ENCODE data around the gene IRF5.
"Not testable (repeated sequence)": the region's sequence is repeated elsewhere in the genome, so short reads cannot be mapped to it uniquely, and the experiment has no call there.

IRF5 gene

DNA sequence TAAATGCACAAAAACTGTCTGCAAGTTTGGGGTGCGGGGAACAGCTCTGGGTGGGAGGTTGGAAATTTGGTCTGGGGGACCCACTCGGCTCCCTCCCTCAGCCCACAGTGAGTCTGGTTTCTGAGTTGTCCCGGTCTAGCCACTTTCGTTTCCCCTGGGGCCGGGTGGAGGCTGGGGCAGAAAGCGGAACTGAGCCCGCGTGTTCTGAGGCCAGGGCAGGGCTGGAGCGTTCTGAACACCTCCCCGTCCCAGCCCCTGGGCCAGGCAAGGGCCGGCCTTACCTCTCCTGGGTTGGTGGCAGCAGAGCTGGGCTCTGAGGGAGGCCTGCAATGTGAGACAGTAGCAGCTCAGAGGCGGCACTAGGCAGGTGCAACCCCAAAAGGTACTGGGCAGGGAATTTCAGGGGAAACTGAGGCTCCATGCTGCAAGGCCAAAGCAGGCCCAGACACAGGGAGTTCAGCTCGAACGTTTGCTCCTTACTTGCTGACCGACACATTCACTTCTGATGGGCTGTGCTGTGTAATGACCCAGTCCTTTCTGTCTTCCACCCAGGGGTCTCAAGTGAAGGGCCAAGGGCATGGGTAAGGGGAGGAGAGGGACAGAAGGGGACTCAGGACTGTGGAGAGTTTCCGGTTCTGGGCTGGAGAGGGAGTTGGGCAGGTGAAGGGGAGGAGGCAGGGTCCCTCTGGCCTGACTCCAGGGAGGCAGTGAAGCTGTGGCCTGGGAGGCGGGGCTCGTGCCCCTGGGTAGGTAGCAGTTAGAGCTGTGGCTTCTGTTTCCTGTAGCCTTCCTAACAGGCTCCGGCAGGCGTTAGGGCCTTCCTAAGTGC, 3.0 kb downstream of the IRF5 start:
- Histone ChIP-seq H3K4me3 (ENCODE audit: low read length) (peak overlapping the region; percentile 36), H3K27ac (ENCODE audit: low read depth, low read length) (no peak overlapping the region), H3K9ac (ENCODE audit: low read length) (no peak overlapping the region), H3K36me3 (ENCODE audit: control insufficient read depth, insufficient read depth, low read length) (no peaks in the 10 kb centered on the region), H3K27me3 (ENCODE audit: control insufficient read depth, insufficient read depth, low read length) (peaks cover 2% of the 10 kb centered on the region), H3K4me1 (ENCODE audit: control insufficient read depth, insufficient read depth, low read length) (no peaks in the 10 kb centered on the region)

DNA sequence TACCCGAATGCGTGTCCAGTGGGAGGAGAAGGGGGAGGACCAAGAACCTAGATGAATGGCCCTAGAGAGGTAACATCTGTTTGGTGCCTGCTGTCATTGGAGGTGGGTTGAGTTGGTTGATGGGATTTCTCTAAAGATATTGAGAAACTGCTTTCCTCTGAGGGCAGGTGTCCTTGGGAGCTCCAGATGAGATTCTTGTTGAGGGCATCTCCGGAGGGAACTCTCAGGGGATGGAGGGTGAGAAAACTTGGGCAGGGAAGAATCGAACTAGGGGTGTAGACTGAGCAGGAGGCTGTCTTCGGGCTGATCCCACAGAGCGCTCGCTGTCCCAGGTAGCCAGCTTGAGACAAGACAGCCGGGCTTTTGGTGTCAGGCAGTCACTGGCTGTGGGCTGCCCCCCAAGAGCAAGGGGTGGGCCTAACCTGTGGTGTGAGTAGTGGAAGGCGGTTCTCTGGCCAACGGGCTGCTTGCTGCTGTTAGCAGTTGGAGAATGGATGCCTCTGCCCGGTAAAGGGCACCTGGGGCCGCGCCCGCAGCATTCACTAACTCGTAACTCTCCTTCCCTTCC, 3.7 kb downstream of the IRF5 start:
- Histone ChIP-seq H3K27ac (ENCODE audit: low read depth, low read length) (no peak overlapping the region), H3K9ac (ENCODE audit: low read length) (no peak overlapping the region), H3K27me3 (ENCODE audit: control insufficient read depth, insufficient read depth, low read length) (peaks cover 2% of the 10 kb centered on the region), H3K36me3 (ENCODE audit: control insufficient read depth, insufficient read depth, low read length) (no peaks in the 10 kb centered on the region), H3K4me3 (ENCODE audit: low read length) (no peak overlapping the region), H3K4me1 (ENCODE audit: control insufficient read depth, insufficient read depth, low read length) (no peaks in the 10 kb centered on the region)

GRCh38 chr7:128941946-128942526, 4.3 kb downstream of the IRF5 start:
- H3K4me1 ChIP-seq (ENCODE audit: control insufficient read depth, insufficient read depth, low read length), result no peaks in the 10 kb centered on the region
- no peaks in the 10 kb centered on the region for H3K36me3 ChIP-seq (ENCODE audit: control insufficient read depth, insufficient read depth, low read length)
- no peak overlapping the region for H3K9ac ChIP-seq (ENCODE audit: low read length)
- H3K27ac ChIP-seq (ENCODE audit: low read depth, low read length), result no peak overlapping the region
- no peak overlapping the region for H3K4me3 ChIP-seq (ENCODE audit: low read length)
- peaks cover 2% of the 10 kb centered on the region for H3K27me3 ChIP-seq (ENCODE audit: control insufficient read depth, insufficient read depth, low read length)

- not testable (repeated sequence) for H3K36me3 ChIP-seq (ENCODE audit: control insufficient read depth, insufficient read depth, low read length); H3K9ac ChIP-seq (ENCODE audit: low read length); H3K4me1 ChIP-seq (ENCODE audit: control insufficient read depth, insufficient read depth, low read length); H3K27me3 ChIP-seq (ENCODE audit: control insufficient read depth, insufficient read depth, low read length); H3K27ac ChIP-seq (ENCODE audit: low read depth, low read length); H3K4me3 ChIP-seq (ENCODE audit: low read length)
These were observed 5.5 kb downstream of the IRF5 start for GRCh38 chr7:128943251-128943650.

GRCh38 chr7:128944487-128945236, 6.9 kb downstream of the IRF5 start:
- H3K36me3 ChIP-seq (ENCODE audit: control insufficient read depth, insufficient read depth, low read length), result peaks cover 2% of the 10 kb centered on the region
- no peaks in the 10 kb centered on the region for H3K4me1 ChIP-seq (ENCODE audit: control insufficient read depth, insufficient read depth, low read length)
- no peaks in the 10 kb centered on the region for H3K27me3 ChIP-seq (ENCODE audit: control insufficient read depth, insufficient read depth, low read length)
- no peak overlapping the region for H3K4me3 ChIP-seq (ENCODE audit: low read length)
- no peak overlapping the region for H3K27ac ChIP-seq (ENCODE audit: low read depth, low read length)
- no peak overlapping the region for H3K9ac ChIP-seq (ENCODE audit: low read length)

DNA sequence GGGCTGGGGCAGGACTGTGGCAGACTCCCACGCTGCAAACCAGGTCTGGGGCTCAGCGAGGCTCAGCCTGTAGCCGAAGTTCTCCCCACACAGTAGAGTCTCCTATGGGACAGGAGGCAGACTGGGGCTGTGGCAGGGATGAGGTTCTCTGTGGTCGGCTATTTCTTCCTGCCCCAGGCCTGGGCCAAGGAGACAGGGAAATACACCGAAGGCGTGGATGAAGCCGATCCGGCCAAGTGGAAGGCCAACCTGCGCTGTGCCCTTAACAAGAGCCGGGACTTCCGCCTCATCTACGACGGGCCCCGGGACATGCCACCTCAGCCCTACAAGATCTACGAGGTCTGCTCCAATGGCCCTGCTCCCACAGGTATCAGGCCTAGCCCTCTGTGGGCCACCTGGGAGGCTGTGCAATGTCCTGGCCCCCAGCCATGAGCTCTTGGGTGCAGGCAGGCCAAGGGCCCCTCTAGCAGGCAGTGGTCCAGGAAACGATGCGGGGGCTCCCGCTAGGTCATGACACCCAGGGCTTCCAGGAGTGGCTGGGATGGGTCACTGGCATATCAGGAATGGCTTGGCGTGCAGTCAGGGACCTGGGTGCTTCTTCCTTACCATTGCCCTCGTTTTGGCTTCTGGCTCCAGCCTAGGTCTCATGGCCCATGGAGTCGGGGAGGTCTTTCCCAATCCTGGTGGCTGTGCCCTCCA, 8.1 kb downstream of the IRF5 start:
- Histone ChIP-seq H3K27me3 (ENCODE audit: control insufficient read depth, insufficient read depth, low read length) (no peaks in the 10 kb centered on the region), H3K9ac (ENCODE audit: low read length) (no peak overlapping the region), H3K4me1 (ENCODE audit: control insufficient read depth, insufficient read depth, low read length) (no peaks in the 10 kb centered on the region), H3K36me3 (ENCODE audit: control insufficient read depth, insufficient read depth, low read length) (peaks cover 2% of the 10 kb centered on the region), H3K27ac (ENCODE audit: low read depth, low read length) (no peak overlapping the region), H3K4me3 (ENCODE audit: low read length) (no peak overlapping the region)

GRCh38 chr7:128946936-128947830, 9.5 kb downstream of the IRF5 start:
- Histone ChIP-seq H3K4me3 (ENCODE audit: low read length) (no peak overlapping the region), H3K9ac (ENCODE audit: low read length) (no peak overlapping the region), H3K4me1 (ENCODE audit: control insufficient read depth, insufficient read depth, low read length) (no peaks in the 10 kb centered on the region), H3K36me3 (ENCODE audit: control insufficient read depth, insufficient read depth, low read length) (peaks cover 2% of the 10 kb centered on the region), H3K27me3 (ENCODE audit: control insufficient read depth, insufficient read depth, low read length) (no peaks in the 10 kb centered on the region), H3K27ac (ENCODE audit: low read depth, low read length) (no peak overlapping the region)

DNA sequence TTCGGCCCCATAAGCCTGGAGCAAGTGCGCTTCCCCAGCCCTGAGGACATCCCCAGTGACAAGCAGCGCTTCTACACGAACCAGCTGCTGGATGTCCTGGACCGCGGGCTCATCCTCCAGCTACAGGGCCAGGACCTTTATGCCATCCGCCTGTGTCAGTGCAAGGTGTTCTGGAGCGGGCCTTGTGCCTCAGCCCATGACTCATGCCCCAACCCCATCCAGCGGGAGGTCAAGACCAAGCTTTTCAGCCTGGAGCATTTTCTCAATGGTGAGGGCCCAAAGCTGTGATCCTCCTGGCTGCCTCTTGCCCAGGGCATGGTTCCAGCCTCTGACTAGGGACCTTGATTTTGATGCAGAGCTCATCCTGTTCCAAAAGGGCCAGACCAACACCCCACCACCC, 10.1 kb downstream of the IRF5 start:
- peaks cover 6% of the 10 kb centered on the region for H3K36me3 ChIP-seq (ENCODE audit: control insufficient read depth, insufficient read depth, low read length)
- no peaks in the 10 kb centered on the region for H3K4me1 ChIP-seq (ENCODE audit: control insufficient read depth, insufficient read depth, low read length)
- no peak overlapping the region for H3K27ac ChIP-seq (ENCODE audit: low read depth, low read length)
- no peaks in the 10 kb centered on the region for H3K27me3 ChIP-seq (ENCODE audit: control insufficient read depth, insufficient read depth, low read length)
- no peak overlapping the region for H3K4me3 ChIP-seq (ENCODE audit: low read length)
- no peak overlapping the region for H3K9ac ChIP-seq (ENCODE audit: low read length)

GRCh38 chr7:128948312-128948973, 10.7 kb downstream of the IRF5 start:
- H3K4me3 ChIP-seq (ENCODE audit: low read length), result no peak overlapping the region
- no peak overlapping the region for H3K27ac ChIP-seq (ENCODE audit: low read depth, low read length)
- no peak overlapping the region for H3K9ac ChIP-seq (ENCODE audit: low read length)
- no peaks in the 10 kb centered on the region for H3K27me3 ChIP-seq (ENCODE audit: control insufficient read depth, insufficient read depth, low read length)
- H3K4me1 ChIP-seq (ENCODE audit: control insufficient read depth, insufficient read depth, low read length), result no peaks in the 10 kb centered on the region
- peaks cover 9% of the 10 kb centered on the region for H3K36me3 ChIP-seq (ENCODE audit: control insufficient read depth, insufficient read depth, low read length)

- H3K27ac ChIP-seq (ENCODE audit: low read depth, low read length), result no peak overlapping the region
- H3K9ac ChIP-seq (ENCODE audit: low read length), result no peak overlapping the region
- H3K4me3 ChIP-seq (ENCODE audit: low read length), result no peak overlapping the region
- H3K36me3 ChIP-seq (ENCODE audit: control insufficient read depth, insufficient read depth, low read length), result peaks cover 14% of the 10 kb centered on the region
- no peaks in the 10 kb centered on the region for H3K4me1 ChIP-seq (ENCODE audit: control insufficient read depth, insufficient read depth, low read length)
- H3K27me3 ChIP-seq (ENCODE audit: control insufficient read depth, insufficient read depth, low read length), result no peaks in the 10 kb centered on the region
These were observed 11.4 kb downstream of the IRF5 start for GRCh38 chr7:128948976-128949760.
